GM10248 (cell line): ENCODE results near the gene AGBL3.

Experiments
- CTCF ChIA-PET: fragments of 300-600 bp; sonication (Branson Sonifier 250); formaldehyde crosslinking; extraction: SDS; loops from one replicate; lab custom pipeline; 2021; ENCODE audit warnings: antibody characterized with exemption; lab: Yijun Ruan, JAX
- POLR2A ChIA-PET: fragments of 350-650 bp; sonication (Branson Sonifier 250); formaldehyde crosslinking; extraction: SDS; loops from one replicate; lab custom pipeline; 2020; ENCODE audit warnings: antibody characterized with exemption; lab: Yijun Ruan, JAX
- DNase-seq: peaks from one replicate; pipeline ENCODE4 v3.0.0; 2012; ENCODE audit errors: extremely low spot score
- TF ChIP-seq, protein P1 (sequence below): IDR thresholded peaks from 2 replicates; pipeline ENCODE4 v1.5.1; 2012; ENCODE audit warnings: mild to moderate bottlenecking, low read depth; ENCODE audit errors: extremely low read depth, missing control alignments, control extremely low read depth

Gene AGBL3

GRCh38 chr7:134947329-134947728, 39.0 kb upstream of the AGBL3 start:
- TF ChIP-seq, protein P1, sequence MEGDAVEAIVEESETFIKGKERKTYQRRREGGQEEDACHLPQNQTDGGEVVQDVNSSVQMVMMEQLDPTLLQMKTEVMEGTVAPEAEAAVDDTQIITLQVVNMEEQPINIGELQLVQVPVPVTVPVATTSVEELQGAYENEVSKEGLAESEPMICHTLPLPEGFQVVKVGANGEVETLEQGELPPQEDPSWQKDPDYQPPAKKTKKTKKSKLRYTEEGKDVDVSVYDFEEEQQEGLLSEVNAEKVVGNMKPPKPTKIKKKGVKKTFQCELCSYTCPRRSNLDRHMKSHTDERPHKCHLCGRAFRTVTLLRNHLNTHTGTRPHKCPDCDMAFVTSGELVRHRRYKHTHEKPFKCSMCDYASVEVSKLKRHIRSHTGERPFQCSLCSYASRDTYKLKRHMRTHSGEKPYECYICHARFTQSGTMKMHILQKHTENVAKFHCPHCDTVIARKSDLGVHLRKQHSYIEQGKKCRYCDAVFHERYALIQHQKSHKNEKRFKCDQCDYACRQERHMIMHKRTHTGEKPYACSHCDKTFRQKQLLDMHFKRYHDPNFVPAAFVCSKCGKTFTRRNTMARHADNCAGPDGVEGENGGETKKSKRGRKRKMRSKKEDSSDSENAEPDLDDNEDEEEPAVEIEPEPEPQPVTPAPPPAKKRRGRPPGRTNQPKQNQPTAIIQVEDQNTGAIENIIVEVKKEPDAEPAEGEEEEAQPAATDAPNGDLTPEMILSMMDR, result no peak
- no peak for DNase-seq
- ChIA-PET CTCF (interaction anchor here (0.6 to 0.9 kb wide), 2 partner anchors 313 to 314 kb away, joined by 3 read pairs; no protein-coding TSS in a partner anchor), POLR2A (no interaction called here)

GRCh38 chr7:134947831-134948230, 38.5 kb upstream of the AGBL3 start:
- POLR2A ChIA-PET, result no interaction called here
- TF ChIP-seq, protein P1, result no peak
- CTCF ChIA-PET, result interaction anchor here (0.9 kb wide), 1 partner anchor 315 kb away, joined by 3 read pairs; no protein-coding TSS in a partner anchor
- DNase-seq, result no peak

GRCh38 chr7:134948246-134948645, 38.1 kb upstream of the AGBL3 start:
- no peak for DNase-seq
- ChIA-PET POLR2A (no interaction called here), CTCF (interaction anchor here (0.9 kb wide), 1 partner anchor 315 kb away, joined by 3 read pairs; no protein-coding TSS in a partner anchor)
- TF ChIP-seq, protein P1, result no peak

DNA sequence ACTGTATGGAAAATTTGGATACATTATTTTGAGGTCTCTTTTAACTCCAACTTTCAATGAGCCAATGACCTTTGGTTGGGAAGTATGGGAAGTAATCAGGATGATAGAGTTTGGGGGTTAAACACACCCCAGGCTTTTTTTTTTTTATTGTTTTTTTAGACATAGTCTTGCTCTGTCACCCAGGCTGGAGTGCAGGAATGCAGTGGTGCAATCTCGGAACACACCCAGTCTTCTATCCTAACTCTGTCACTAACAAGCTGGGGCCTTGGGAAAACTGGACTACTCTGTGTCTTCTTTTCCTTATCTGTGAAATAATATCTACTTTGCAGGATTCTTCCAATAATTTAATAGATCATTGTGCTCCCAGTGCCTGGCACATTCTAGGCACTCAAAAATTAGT, 37.6 kb upstream of the AGBL3 start:
- CTCF ChIA-PET, result interaction anchor here (0.9 kb wide), 1 partner anchor 22 kb away, joined by 3 read pairs; no protein-coding TSS in a partner anchor
- DNase-seq, result no peak
- TF ChIP-seq, protein P1, result no peak
- POLR2A ChIA-PET, result interaction anchor here (0.6 kb wide), 1 partner anchor 626 kb away, joined by 3 read pairs; no protein-coding TSS in a partner anchor

- no peak for DNase-seq
- TF ChIP-seq, protein P1, result no peak
- POLR2A ChIA-PET, result interaction anchor here (0.6 kb wide), 1 partner anchor 626 kb away, joined by 3 read pairs; no protein-coding TSS in a partner anchor
- CTCF ChIA-PET, result interaction anchor here (0.9 kb wide), 1 partner anchor 22 kb away, joined by 3 read pairs; no protein-coding TSS in a partner anchor
Observed at GRCh38 chr7:134949171-134949570, 37.1 kb upstream of the AGBL3 start.

DNA sequence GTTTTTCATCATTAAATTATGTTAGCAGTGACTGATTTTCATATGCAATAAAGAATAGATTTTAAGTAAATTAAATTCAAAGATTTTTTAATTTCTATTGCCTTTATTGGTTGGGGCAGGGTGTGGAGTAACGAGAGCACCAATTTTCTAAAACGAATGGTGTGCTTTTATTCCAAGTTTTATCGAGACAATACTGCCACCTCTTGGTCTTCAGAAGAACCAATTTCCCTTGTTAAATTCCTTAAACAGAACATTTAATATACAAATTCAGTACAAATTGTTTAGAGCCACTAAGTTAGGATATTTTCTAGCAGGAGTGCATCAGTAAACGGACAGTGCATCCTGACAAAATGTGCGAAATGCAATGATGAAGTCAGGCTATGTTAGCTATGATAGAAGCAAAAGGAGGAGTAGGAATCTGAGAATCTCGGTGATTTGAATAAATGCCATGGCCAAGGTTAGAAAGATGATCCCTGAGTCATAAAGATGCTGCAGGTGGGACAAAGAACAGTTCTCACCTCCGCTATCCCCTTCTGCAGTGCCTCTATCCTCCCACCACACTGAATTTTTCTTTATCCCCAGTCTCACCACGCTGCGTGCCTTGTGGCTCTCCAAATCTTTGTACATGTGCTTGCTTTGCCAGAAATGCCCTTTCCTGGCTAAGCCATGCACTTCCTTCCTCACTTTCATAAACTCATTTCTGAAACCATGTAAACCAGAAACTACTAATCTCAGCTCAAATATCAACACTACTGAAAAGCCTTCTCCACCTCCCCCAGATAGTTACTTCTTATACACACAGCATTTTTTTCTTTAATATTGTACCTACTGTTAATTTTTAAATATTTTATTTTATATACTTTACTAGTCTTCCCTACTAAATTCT, 31.9 kb upstream of the AGBL3 start:
- CTCF ChIA-PET, result interaction anchor here (0.8 to 4.7 kb wide), 15 partner anchors 9 to 440 kb away, joined by 3 to 59 read pairs (median 4); partner anchors contain the start of gene AGBL3
- POLR2A ChIA-PET, result no interaction called here
- DNase-seq, result peak; percentile 37
- TF ChIP-seq, protein P1, result peak; percentile 57
